Measurements from ENCODE around the gene VPS13C. TPM values are rescaled to one million over a fixed set of nuclear protein-coding genes. Genes with fewer than 3 reads are reported as not detected.

Gene VPS13C
- total RNA-seq, 4 donors from 2014 or later: 97.7 to 151 (median 121) TPM

DNA sequence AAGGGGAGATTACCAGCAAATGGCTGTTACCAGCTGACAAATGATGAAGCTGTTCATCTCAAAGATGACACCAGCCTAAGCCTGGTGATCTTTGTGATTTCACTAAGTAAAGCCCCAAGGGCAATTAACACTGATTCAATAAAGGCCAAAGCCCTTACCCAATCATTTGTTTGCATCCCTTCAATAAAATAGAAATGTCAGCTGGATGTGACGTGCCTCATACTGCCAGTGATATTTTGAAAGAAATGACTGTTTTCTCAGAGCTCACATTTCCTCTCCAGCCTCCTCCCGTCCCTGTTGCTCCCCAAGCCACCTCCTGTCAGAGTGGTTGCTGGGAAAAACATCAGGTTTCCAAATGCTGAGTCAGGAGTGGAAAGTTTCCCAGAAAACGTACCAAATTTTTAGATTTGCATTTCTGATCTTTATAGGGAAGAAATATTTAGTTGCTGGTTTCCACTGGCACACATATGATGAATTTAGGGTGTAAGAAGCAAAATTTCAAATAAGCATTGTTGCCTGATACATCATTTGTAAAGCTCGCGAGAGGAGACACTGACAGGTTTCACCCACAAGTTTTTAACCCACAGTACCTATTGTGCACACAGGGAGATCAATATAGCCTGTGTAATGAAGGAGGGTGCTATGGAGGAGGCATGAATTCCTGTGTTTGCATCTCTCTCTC is 27.6 kb upstream of the VPS13C start:
- Histone ChIP-seq H3K27ac (peak overlapping the region in 2 of 4 donors; percentile 53 to 57), H3K27me3 (no peaks in the 10 kb centered on the region), H3K4me3 (no peak overlapping the region), H3K9me3 (peaks cover 0 to 4% (median 0%) of the 10 kb centered on the region in 4 donors), H3K4me1 (peaks cover 0 to 13% (median 6%) of the 10 kb centered on the region in 4 donors), H3K36me3 (no peaks in the 10 kb centered on the region)
- 16 to 23% methylated on average over 5 of the region's 5 CpGs for WGBS, 2 donors
- DNase-seq (ENCODE audit: low spot score in 2 of 2): no peak
- TF ChIP-seq EP300 (IDR thresholded peaks at IDR 0.05) (peak in 1 of 2 donors; percentile 27), CTCF (IDR thresholded peaks at IDR 0.05) (no peak)

DNA sequence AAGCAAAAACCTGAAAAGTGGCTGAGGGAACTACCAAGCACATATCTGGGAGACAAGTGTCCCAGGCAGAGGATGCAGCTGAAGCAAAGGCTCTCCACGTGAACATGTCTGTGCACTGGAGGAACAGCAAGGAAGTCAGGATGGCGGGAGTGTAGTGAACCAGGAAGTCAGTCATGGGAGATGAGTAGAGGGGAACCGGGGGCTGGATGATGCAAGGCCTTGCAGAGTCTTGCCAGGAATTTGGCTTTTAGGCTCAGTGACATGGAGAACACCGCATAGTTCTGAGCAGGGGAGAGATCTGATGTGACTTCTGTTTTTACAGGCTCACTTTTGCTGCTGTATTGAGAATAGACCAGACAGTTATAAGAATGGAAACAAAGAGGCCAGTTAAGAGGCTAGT is 25.5 kb upstream of the VPS13C start:
- peaks cover 0 to 4% (median 0%) of the 10 kb centered on the region in 4 donors for H3K9me3 ChIP-seq
- WGBS, 2 donors: 50 to 59% methylated on average over 4 of the region's 4 CpGs
- TF ChIP-seq POLR2A (IDR thresholded peaks at IDR 0.05) (no peak), EP300 (IDR thresholded peaks at IDR 0.05) (no peak), CTCF (IDR thresholded peaks at IDR 0.05) (no peak)
- no peak for DNase-seq (ENCODE audit: low spot score in 2 of 2)
- H3K27me3 ChIP-seq: no peaks in the 10 kb centered on the region
- peak overlapping the region in 1 of 4 donors; percentile 46 for H3K27ac ChIP-seq
- H3K4me1 ChIP-seq: peaks cover 0 to 13% (median 3%) of the 10 kb centered on the region in 4 donors
- H3K36me3 ChIP-seq: no peaks in the 10 kb centered on the region
- no peak overlapping the region for H3K4me3 ChIP-seq

- no peak for DNase-seq (ENCODE audit: low spot score in 2 of 2)
- Histone ChIP-seq H3K9me3 (peaks cover 0 to 4% (median 0%) of the 10 kb centered on the region in 4 donors), H3K27me3 (no peaks in the 10 kb centered on the region), H3K4me1 (peaks cover 0 to 13% (median 3%) of the 10 kb centered on the region in 4 donors), H3K4me3 (no peak overlapping the region), H3K27ac (no peak overlapping the region), H3K36me3 (no peaks in the 10 kb centered on the region)
- TF ChIP-seq EP300 (IDR thresholded peaks at IDR 0.05): no peak
- no peak for TF ChIP-seq POLR2A (IDR thresholded peaks at IDR 0.05)
- no peak for TF ChIP-seq CTCF (IDR thresholded peaks at IDR 0.05)
- 71 to 79% methylated on average over 9 of the region's 9 CpGs for WGBS, 2 donors
Observed at GRCh38 chr15:62083194-62084154, 23.2 kb upstream of the VPS13C start.

DNA sequence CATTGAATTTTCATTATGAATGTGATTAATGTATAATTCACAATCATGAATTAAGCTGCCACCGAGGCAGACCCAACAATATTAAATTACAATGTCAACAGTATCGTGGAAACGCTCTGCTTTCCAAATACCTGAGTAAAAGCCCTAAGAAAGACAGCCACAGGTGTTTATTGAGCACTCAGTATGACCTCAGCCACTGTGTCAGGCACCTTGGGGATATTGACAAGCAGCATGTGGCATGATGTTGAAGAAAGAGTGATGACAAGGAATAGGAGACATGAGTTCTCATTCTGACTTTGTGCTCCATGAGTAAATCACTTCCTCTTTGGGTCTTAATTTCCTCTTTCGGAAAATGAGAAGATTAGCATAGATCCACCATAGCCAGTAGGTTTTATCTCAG is 19.3 kb upstream of the VPS13C start:
- Histone ChIP-seq H3K36me3 (no peaks in the 10 kb centered on the region), H3K4me3 (no peak overlapping the region), H3K27ac (no peak overlapping the region), H3K27me3 (no peaks in the 10 kb centered on the region), H3K9me3 (peaks cover 0 to 4% (median 0%) of the 10 kb centered on the region in 4 donors), H3K4me1 (no peaks in the 10 kb centered on the region)
- 85 to 89% methylated on average over 4 of the region's 4 CpGs for WGBS, 2 donors
- no peak for DNase-seq (ENCODE audit: low spot score in 2 of 2)
- no peak for TF ChIP-seq EP300 (IDR thresholded peaks at IDR 0.05)
- TF ChIP-seq POLR2A (IDR thresholded peaks at IDR 0.05): no peak
- TF ChIP-seq CTCF (IDR thresholded peaks at IDR 0.05): no peak

Measured in tibial nerve (tissue), 4 donors.